Measurements from ENCODE around the gene ZNF468. TPM values are rescaled to one million over a fixed set of nuclear protein-coding genes. Genes with fewer than 3 reads are reported as not detected.
"Not testable (repeated sequence)": the region's sequence is repeated elsewhere in the genome, so short reads cannot be mapped to it uniquely, and the experiment has no call there.

ZNF468 gene
- total RNA-seq, 1 donor from 2014 or later = 14.7 TPM

- H3K4me3 Mint-ChIP-seq (ENCODE audit: low read depth); intact Hi-C loops (cut with micrococcal nuclease); H3K4me1 Mint-ChIP-seq (ENCODE audit: low read depth); H3K27me3 Mint-ChIP-seq (ENCODE audit: low read depth); H3K27ac Mint-ChIP-seq; DNase-seq (ENCODE audit: low spot score); H3K36me3 Mint-ChIP-seq (ENCODE audit: low read depth): not testable (repeated sequence)
- H3K9me3 Mint-ChIP-seq = peaks cover 69% of the 10 kb centered on the region
Observed at GRCh38 chr19:52872996-52873395, 15.6 kb upstream of the ZNF468 start.

DNA sequence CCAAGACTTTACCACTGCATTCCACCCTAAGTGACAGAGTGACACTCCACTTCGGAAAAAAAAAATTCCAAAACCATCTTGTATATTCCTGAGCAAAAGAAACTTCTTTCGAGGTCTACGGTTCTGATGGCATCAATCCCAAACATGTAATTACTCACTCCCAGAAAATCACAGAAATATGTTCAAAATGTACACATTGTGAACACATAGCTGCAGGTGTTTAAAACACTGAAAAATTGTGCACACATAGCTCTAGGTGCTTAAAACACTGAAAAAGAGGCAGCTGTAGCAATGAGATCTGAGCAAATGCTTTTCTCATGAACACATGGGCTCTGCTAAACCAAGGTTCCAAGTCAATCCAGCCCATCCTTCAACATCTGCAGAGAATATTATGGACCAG is 14.0 kb upstream of the ZNF468 start:
- Mint-ChIP-seq H3K4me3 (ENCODE audit: low read depth) (no peak overlapping the region), H3K36me3 (ENCODE audit: low read depth) (peaks cover 5% of the 10 kb centered on the region), H3K9me3 (peaks cover 61% of the 10 kb centered on the region), H3K27me3 (ENCODE audit: low read depth) (no peaks in the 10 kb centered on the region), H3K4me1 (ENCODE audit: low read depth) (no peaks in the 10 kb centered on the region), H3K27ac (no peak overlapping the region)
- no peak for DNase-seq (ENCODE audit: low spot score)
- intact Hi-C loops (cut with micrococcal nuclease) = no loop called here

DNA sequence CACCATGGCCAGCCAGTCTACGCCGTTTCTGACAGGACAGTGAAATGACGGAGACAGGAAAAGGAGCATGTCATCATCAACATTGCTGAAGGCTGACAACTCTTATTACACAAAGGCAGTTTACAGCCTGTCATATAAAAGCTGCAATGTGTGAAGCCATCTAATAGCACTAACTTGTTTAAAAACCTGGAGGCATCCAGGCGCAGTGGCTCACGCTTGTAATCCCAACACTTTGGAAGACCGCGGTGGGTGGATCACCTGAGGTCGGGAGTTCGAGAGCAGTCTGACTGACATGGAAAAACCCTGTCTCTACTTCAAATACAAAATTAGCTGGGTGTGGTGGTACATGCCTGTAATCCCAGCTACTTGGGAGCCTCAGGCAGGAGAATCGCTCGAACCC is 10.6 kb upstream of the ZNF468 start:
- H3K36me3 Mint-ChIP-seq (ENCODE audit: low read depth); H3K27ac Mint-ChIP-seq; DNase-seq (ENCODE audit: low spot score); H3K4me3 Mint-ChIP-seq (ENCODE audit: low read depth); H3K27me3 Mint-ChIP-seq (ENCODE audit: low read depth); H3K4me1 Mint-ChIP-seq (ENCODE audit: low read depth); intact Hi-C loops (cut with micrococcal nuclease): not testable (repeated sequence)
- H3K9me3 Mint-ChIP-seq = peaks cover 42% of the 10 kb centered on the region

GRCh38 chr19:52856540-52857377 is 660 bp downstream of the ZNF468 start:
- H3K4me3 Mint-ChIP-seq (ENCODE audit: low read depth) = peak overlapping the region; percentile 87
- not testable (repeated sequence) for H3K27me3 Mint-ChIP-seq (ENCODE audit: low read depth); DNase-seq (ENCODE audit: low spot score); H3K4me1 Mint-ChIP-seq (ENCODE audit: low read depth)
- peak overlapping the region; percentile 87 for H3K27ac Mint-ChIP-seq
- H3K9me3 Mint-ChIP-seq = peaks cover 24% of the 10 kb centered on the region
- peaks cover 46% of the 10 kb centered on the region for H3K36me3 Mint-ChIP-seq (ENCODE audit: low read depth)
- intact Hi-C loops (cut with micrococcal nuclease) = loop anchor here (10.0 kb wide), 1 partner anchor 108 kb away; the partner anchor contains the start of gene ZNF816

- H3K27me3 Mint-ChIP-seq (ENCODE audit: low read depth); intact Hi-C loops (cut with micrococcal nuclease); H3K4me3 Mint-ChIP-seq (ENCODE audit: low read depth); H3K27ac Mint-ChIP-seq; DNase-seq (ENCODE audit: low spot score); H3K4me1 Mint-ChIP-seq (ENCODE audit: low read depth): not testable (repeated sequence)
- peaks cover 60% of the 10 kb centered on the region for H3K9me3 Mint-ChIP-seq
- H3K36me3 Mint-ChIP-seq (ENCODE audit: low read depth) = peaks cover 98% of the 10 kb centered on the region
Observed at GRCh38 chr19:52847352-52847751, 10.1 kb downstream of the ZNF468 start.

GRCh38 chr19:52840825-52841465 is 16.5 kb downstream of the ZNF468 start:
- Mint-ChIP-seq H3K9me3 (peaks cover 81% of the 10 kb centered on the region), H3K36me3 (ENCODE audit: low read depth) (peaks cover 95% of the 10 kb centered on the region)
- H3K27me3 Mint-ChIP-seq (ENCODE audit: low read depth); H3K27ac Mint-ChIP-seq; H3K4me1 Mint-ChIP-seq (ENCODE audit: low read depth); H3K4me3 Mint-ChIP-seq (ENCODE audit: low read depth); DNase-seq (ENCODE audit: low spot score); intact Hi-C loops (cut with micrococcal nuclease): not testable (repeated sequence)

DNA sequence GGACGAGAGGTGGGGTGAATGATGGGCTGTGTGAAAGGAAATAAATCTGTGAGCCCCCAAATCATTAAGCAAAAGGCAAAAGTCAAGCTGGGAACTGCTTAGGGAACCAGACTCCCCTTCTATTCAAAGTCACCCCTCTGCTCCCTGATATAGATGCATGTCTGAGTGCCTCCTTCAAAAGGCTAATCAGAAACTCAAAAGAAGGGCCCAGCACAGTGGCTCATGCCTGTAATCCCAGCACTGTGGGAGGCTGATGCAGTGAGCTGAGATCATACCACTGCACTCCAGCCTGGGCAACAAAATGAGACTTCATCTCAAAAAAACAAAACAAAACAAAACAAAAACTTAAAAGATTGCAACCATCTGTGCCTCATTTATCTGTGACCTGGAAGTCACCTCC is 23.1 kb downstream of the ZNF468 start:
- H3K4me1 Mint-ChIP-seq (ENCODE audit: low read depth); intact Hi-C loops (cut with micrococcal nuclease); H3K27me3 Mint-ChIP-seq (ENCODE audit: low read depth); DNase-seq (ENCODE audit: low spot score); H3K27ac Mint-ChIP-seq; H3K4me3 Mint-ChIP-seq (ENCODE audit: low read depth): not testable (repeated sequence)
- Mint-ChIP-seq H3K36me3 (ENCODE audit: low read depth) (peaks cover 37% of the 10 kb centered on the region), H3K9me3 (peaks cover 72% of the 10 kb centered on the region)

- H3K4me3 Mint-ChIP-seq (ENCODE audit: low read depth); DNase-seq (ENCODE audit: low spot score); H3K27me3 Mint-ChIP-seq (ENCODE audit: low read depth); H3K27ac Mint-ChIP-seq; H3K4me1 Mint-ChIP-seq (ENCODE audit: low read depth); intact Hi-C loops (cut with micrococcal nuclease): not testable (repeated sequence)
- H3K36me3 Mint-ChIP-seq (ENCODE audit: low read depth) = peaks cover 31% of the 10 kb centered on the region
- peaks cover 66% of the 10 kb centered on the region for H3K9me3 Mint-ChIP-seq
Observed at GRCh38 chr19:52833541-52833940, 23.9 kb downstream of the ZNF468 start.

DNA sequence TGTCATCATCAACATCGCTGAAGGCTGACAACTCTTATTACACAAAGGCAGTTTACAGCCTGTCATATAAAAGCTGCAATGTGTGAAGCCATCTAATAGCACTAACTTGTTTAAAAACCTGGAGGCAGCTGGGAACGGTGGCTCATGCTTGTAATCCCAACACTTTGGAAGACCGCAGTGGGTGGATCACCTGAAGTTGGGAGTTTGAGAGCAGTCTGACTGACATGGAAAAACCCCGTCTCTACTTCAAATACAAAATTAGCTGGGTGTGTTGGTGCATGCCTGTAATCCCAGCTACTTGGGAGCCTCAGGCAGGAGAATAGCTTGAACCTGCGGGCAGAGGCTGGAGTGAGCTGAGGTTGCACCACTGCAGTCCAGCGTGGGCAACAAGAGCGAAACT is 27.6 kb downstream of the ZNF468 start:
- H3K27ac Mint-ChIP-seq; H3K27me3 Mint-ChIP-seq (ENCODE audit: low read depth); H3K36me3 Mint-ChIP-seq (ENCODE audit: low read depth); H3K4me1 Mint-ChIP-seq (ENCODE audit: low read depth); DNase-seq (ENCODE audit: low spot score); H3K4me3 Mint-ChIP-seq (ENCODE audit: low read depth); intact Hi-C loops (cut with micrococcal nuclease): not testable (repeated sequence)
- H3K9me3 Mint-ChIP-seq = peaks cover 53% of the 10 kb centered on the region

- no peak overlapping the region for H3K4me3 Mint-ChIP-seq (ENCODE audit: low read depth)
- no peak overlapping the region for H3K27ac Mint-ChIP-seq
- no peaks in the 10 kb centered on the region for H3K27me3 Mint-ChIP-seq (ENCODE audit: low read depth)
- DNase-seq (ENCODE audit: low spot score) = no peak
- H3K36me3 Mint-ChIP-seq (ENCODE audit: low read depth) = peaks cover 10% of the 10 kb centered on the region
- intact Hi-C loops (cut with micrococcal nuclease) = no loop called here
- peaks cover 45% of the 10 kb centered on the region for H3K9me3 Mint-ChIP-seq
- H3K4me1 Mint-ChIP-seq (ENCODE audit: low read depth) = peaks cover 7% of the 10 kb centered on the region
Observed at GRCh38 chr19:52825765-52826164, 31.7 kb downstream of the ZNF468 start.

DNA sequence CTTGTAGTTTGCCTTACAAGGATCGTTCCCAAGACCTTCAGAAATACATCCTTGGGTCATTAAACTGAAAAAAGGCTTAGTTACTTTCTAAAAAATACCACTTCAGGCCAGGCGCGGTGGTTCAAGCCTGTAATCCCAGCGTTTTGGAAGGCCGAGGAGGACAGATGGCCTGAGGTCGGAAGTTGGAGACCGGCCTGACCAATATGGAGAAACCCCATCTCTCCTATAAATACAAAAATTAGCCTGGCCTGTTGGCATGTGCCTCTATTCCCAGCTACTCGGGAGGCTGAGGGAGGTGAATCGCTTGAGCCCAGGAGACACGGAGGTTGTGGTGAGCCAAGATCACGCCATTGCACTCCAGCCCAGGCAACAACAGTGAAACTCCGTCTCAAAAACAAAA is 33.7 kb downstream of the ZNF468 start:
- Mint-ChIP-seq H3K4me1 (ENCODE audit: low read depth) (peaks cover 12% of the 10 kb centered on the region), H3K27ac (no peak overlapping the region), H3K9me3 (peaks cover 42% of the 10 kb centered on the region), H3K27me3 (ENCODE audit: low read depth) (no peaks in the 10 kb centered on the region), H3K4me3 (ENCODE audit: low read depth) (no peak overlapping the region), H3K36me3 (ENCODE audit: low read depth) (peaks cover 27% of the 10 kb centered on the region)
- intact Hi-C loops (cut with micrococcal nuclease) = no loop called here
- no peak for DNase-seq (ENCODE audit: low spot score)

- DNase-seq (ENCODE audit: low spot score) = peak; percentile 64
- Mint-ChIP-seq H3K36me3 (ENCODE audit: low read depth) (peaks cover 48% of the 10 kb centered on the region), H3K27ac (peak within 1 kb of the TSS; percentile 83), H3K4me3 (ENCODE audit: low read depth) (peak within 1 kb of the TSS; percentile 98), H3K9me3 (peaks cover 38% of the 10 kb centered on the region), H3K4me1 (ENCODE audit: low read depth) (peaks cover 12% of the 10 kb centered on the region)
- intact Hi-C loops (cut with micrococcal nuclease) = loop anchor here (2.0 kb wide), 1 partner anchor 35 kb away; the partner anchor contains the start of gene ZNF600
- H3K27me3 Mint-ChIP-seq (ENCODE audit: low read depth) = not testable (repeated sequence)
Observed at GRCh38 chr19:52821204-52821960, 36.0 kb downstream of the ZNF468 start, which contains the start of gene ZNF28. Gene ZNF28, minus strand, starts transcription at chr19:52821633. Its CDS starts 3,675 bp downstream, at chr19:52817958.

All from activated T-helper 2 cell treated with anti-CD3 and anti-CD28 coated beads, Interferon-gamma antibody, Interleukin-2, Interleukin-4, amounts not matched to agents 10 μg/mL and 5 μg/mL and 100 μg/mL, durations not matched to agents 14 hours and 24 hours and 36 hours (primary cell).